Skin epidermis (tissue), 12 donors: ENCODE data around the gene GOPC.
"Not testable (repeated sequence)": the region's sequence is repeated elsewhere in the genome, so short reads cannot be mapped to it uniquely, and the experiment has no call there.

Source experiments
- H3K27ac ChIP-seq, 21 experiments: fragments of 200-600 bp; sonication (generic) in 11 of 21; one replicate each; pipeline ENCODE4 v1.5.0; 2020; ENCODE audit warnings: mild to moderate bottlenecking in 3 of 21, inconsistent platforms in 2 of 21, moderate library complexity in 2 of 21
- H3K4me3 ChIP-seq, 7 experiments: fragments of 200-600 bp; sonication (generic) in 2 of 7; one replicate each; pipeline ENCODE4 v1.5.0; 2020; ENCODE audit warnings: inconsistent platforms in 2 of 7, mild to moderate bottlenecking in 2 of 7, moderate library complexity in 1 of 7

The GOPC gene

DNA sequence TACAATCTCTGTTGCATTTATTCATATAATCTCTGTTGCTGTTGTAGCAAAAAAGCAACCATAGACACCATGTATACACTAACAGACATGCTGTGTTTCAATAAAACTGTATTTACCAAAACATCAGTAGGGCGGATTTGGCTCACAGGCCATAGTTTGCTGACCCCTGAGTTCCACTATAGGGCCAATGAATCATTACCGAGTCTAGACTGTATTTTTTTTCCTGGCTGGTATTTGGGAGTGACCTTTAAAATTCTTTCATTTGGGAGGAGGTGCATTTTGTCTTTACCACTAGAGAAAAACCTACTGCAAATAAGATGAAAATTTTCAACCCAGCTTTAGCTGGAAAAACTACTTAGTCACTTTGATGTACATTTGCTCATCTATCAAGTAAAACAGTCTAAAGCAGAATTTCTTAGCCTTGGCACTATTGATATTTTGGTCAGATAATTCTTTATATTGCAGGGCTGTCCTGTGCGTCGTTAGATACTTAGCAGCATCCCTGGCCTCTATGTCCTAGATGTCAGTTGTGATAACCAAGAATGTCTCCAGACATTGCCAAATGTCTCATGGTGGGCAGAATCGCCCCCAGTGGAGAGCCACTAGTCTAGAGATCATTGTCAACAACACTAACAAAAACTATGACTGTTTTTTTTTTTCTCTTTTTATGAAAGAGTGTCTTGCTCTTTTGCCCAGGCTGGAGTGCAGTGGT, 80.4 kb downstream of the GOPC start:
- no peak overlapping the region for H3K4me3 ChIP-seq
- H3K27ac ChIP-seq, result no peak overlapping the region

DNA sequence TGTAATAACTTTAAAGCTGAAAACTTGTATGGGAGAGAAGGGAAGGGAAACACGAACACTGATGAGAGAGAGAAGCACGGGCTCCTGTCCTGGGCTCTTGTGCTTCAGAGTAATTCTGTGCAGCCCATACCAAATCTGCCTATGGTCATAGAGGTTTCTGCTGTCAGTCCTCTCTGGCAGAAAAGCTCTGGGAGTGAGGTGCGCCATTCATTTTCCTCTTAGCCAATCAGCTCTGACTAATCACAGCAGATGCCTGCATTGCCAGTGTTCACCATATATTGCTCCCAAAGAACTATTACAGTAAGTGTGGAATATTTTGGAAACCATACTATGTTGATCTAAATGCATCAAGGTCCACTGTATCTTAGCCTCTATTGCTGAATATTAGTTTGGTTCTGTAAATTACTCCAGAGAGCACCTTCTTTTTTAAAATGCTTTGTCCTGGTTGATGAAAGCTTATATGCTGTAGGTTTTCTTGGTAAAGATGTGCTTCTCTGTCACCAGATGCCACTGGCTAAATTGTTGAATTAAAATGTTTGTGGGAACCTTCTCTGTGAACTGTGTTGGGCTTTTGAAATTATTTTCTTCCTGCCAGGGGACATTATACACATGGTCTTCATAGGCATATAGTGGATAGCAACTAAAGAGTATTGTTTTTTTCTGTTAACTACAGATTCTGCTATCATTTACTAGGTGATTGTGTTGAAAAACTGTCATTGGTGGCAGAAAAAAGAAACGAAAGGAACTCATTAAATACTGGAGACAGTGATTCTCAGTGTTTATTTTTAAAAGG, 81.5 kb downstream of the GOPC start:
- H3K27ac ChIP-seq, result no peak overlapping the region
- no peak overlapping the region for H3K4me3 ChIP-seq

DNA sequence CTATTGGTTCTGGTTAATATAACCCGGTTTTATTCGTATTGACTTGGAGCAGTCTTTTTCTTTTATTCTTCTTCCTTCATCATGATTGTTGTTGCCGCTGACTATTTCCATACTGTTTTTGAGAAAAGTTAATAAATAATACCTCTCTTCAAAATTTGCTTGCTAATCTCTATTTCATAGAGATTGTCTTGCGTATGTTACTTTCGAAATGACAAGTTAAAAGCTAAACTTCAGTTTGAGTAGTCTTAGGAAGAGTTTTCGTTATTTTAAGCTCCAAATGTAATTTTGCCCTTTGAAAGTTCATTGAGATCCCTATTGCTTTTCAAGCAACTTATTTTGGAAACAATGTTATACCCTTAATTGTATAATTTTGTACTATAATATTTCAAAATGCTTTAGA, 83.4 kb downstream of the GOPC start:
- Histone ChIP-seq H3K27ac (no peak overlapping the region), H3K4me3 (no peak overlapping the region)

GRCh38 chr6:117517995-117518394, 84.3 kb downstream of the GOPC start:
- H3K4me3 ChIP-seq, H3K27ac ChIP-seq: not testable (repeated sequence)

DNA sequence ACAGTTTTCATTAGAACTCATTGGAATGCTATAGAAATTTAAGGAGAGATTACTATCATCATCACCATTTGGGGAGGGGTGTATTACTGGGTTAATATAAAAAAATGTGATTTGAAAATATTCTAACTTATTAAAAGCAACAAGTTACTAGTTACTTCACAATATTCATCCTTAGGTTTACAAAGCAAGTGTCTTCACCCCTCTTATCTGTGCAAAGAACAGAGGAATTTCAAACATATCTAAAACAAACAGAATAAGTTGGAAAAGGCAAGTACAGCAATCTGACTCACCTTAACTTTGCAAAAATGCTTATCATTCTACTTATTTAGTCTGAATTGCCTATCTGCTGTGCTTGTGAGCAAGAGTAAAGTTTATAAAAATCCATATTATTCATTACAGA, 87.0 kb downstream of the GOPC start:
- no peak overlapping the region for H3K27ac ChIP-seq

DNA sequence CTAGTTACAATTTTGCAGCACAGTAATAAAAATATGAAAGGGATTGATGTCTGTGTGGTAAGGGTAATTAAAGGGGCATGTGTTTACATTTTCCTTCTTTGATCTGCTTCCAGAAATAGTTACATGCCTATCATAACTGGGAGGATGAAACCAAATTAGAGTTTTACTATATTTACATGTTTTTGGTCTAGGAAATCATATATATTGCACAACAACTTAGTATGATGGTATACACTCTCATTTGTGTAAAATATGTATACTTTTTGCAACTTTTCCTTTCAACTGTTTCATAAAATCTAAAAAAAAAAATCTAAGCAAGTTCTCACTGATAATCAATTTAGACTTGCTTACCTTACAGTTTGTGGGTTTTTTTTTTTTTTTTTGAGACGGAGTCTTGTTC, 87.7 kb downstream of the GOPC start:
- no peak overlapping the region for H3K4me3 ChIP-seq
- H3K27ac ChIP-seq, result no peak overlapping the region

More for the DNA sequence above, 87.0 kb downstream of the GOPC start:
- H3K4me3 ChIP-seq, result no peak overlapping the region

GRCh38 chr6:117513778-117514365, 88.4 kb downstream of the GOPC start:
- Histone ChIP-seq H3K4me3 (no peak overlapping the region), H3K27ac (no peak overlapping the region)

DNA sequence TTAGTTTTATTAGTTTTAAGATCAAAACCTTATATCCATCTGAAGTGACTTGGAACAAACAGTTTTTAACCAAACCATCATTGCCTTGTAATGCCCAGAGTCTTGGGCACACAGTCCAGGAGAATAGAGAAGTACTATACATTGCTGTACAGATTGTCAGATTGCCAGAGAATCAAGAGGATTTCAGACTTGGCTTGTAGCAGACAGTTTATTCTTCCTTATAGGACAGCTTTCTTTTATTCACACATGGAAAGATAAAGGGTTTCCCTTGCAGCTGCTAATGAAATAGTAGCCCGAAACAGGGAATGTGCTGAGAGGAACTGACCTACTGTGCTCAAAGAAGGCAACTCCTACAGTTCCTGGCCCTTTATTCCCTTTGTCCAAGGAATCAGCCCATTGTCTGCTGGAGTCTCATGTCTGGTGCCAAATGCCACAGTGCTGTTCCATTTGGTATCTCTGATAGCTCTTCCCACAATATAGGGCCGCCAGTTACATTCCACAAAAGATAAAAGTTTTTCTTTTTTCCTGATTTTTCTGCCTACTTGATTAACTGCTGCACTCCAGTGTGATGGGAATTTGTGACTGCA, 89.2 kb downstream of the GOPC start:
- H3K4me3 ChIP-seq, result no peak overlapping the region
- no peak overlapping the region for H3K27ac ChIP-seq

DNA sequence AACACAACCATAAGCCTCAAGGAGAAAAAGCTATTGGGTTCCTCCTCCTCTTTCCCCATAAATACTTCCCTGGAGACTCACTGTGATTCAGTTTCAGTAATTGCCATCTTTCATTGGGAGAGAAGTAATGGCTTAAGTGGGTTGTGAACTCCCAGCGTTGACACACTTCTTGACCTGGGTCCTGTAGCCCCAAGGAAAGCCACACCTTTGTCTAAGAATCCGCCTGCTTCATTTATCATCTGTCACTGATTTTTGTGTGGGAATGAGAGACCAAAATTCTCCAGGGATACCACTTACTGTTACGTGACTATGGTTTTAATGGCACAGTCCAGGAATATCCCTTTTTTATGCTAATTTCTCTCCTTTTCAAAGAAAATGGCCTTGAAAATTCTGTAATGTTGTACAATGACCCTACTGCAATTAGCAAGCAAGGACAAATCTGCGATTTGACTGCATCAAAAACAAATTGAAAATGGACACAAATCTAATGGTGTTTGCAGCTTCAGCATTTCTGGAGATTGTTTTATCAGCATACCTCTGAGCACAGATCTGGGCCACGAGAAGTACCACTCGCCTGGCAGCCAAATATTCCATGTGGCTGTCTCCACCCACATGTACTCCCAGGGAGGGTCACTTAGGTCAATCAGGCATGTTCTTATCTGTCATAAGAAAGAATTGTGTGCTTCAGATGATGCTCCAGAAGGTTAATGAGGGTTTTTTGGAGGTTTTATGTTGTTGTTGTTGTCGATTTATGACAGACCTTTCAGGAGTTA, 90.1 kb downstream of the GOPC start:
- no peak overlapping the region for H3K27ac ChIP-seq
- H3K4me3 ChIP-seq, result no peak overlapping the region
